Smooth muscle cell (in vitro differentiated cells): ENCODE measurements around the gene ATP10A. TPM values are rescaled to one million over a fixed set of nuclear protein-coding genes. Genes with fewer than 3 reads are reported as not detected.

ENCODE experiments used
- DNase-seq: peaks from one replicate; lab custom pipeline; 2025; ENCODE audit not compliant: unreplicated experiment; lab: John Stamatoyannopoulos, UW
- H2AFZ ChIP-seq: fragments of 200-600 bp; sonication (generic); 2 replicates; pipeline ENCODE4 v1.6.0; 2016; ENCODE audit warnings: antibody characterized with exemption, low read depth, mild to moderate bottlenecking
- H3F3A ChIP-seq: fragments of 200-600 bp; sonication (generic); 2 replicates; pipeline ENCODE4 v1.6.0; 2017; ENCODE audit warnings: antibody characterized with exemption, low read depth
- H3K27ac ChIP-seq: fragments of 200-600 bp; sonication (generic); 2 replicates; pipeline ENCODE4 v1.5.1; 2016; ENCODE audit warnings: low read depth, mild to moderate bottlenecking
- H3K27me3 ChIP-seq: fragments of 200-600 bp; sonication (generic); 2 replicates; pipeline ENCODE4 v1.6.1; 2016; ENCODE audit warnings: low read depth, mild to moderate bottlenecking
- H3K36me3 ChIP-seq: fragments of 200-600 bp; sonication (generic); 2 replicates; pipeline ENCODE4 v1.5.1; 2016; ENCODE audit warnings: low read depth
- H3K4me1 ChIP-seq: fragments of 200-600 bp; sonication (generic); 2 replicates; pipeline ENCODE4 v1.5.1; 2016; ENCODE audit warnings: low read depth
- H3K4me2 ChIP-seq: fragments of 200-600 bp; sonication (generic); 2 replicates; pipeline ENCODE4 v1.6.0; 2016; ENCODE audit warnings: mild to moderate bottlenecking
- H3K4me3 ChIP-seq: fragments of 200-600 bp; sonication (generic); 2 replicates; pipeline ENCODE4 v1.5.1; 2016; ENCODE audit warnings: mild to moderate bottlenecking
- H3K79me2 ChIP-seq: fragments of 200-600 bp; sonication (generic); 2 replicates; pipeline ENCODE4 v1.6.0; 2016; ENCODE audit warnings: low read depth, mild to moderate bottlenecking
- H3K9ac ChIP-seq: fragments of 200-600 bp; sonication (generic); 2 replicates; pipeline ENCODE4 v1.6.0; 2016; ENCODE audit warnings: low read depth
- H3K9me3 ChIP-seq: fragments of 200-600 bp; sonication (generic); replicated peaks from 2 replicates; pipeline ENCODE4 v1.5.1; 2016; ENCODE audit warnings: low read depth
- H4K20me1 ChIP-seq: fragments of 200-600 bp; sonication (generic); 2 replicates; pipeline ENCODE4 v1.6.0; 2016; ENCODE audit warnings: low read depth
- WGBS: methylation state at CpG from one replicate; pipeline ENCODE4 v1.1.7; 2016; ENCODE audit warnings: low lambda C conversion rate; 5-methylcytosine and 5-hydroxymethylcytosine counted together
- polyA plus RNA-seq: library from polyadenylated mRNA; unstranded; fragments of >200 nt; fragmentation: Nextera tagmentation; extraction: Ambion mirVana; gene quantifications from 2 replicates; pipeline ENCODE4 v1.2.1, GENCODE V29; 2016
- total RNA-seq: library from RNA; depleted of rRNA; stranded (reverse); fragments of >200 nt; gene quantifications from 2 replicates; pipeline ENCODE4 v1.2.3, GENCODE V29; 2014
- TF ChIP-seq, protein P1 (sequence below): fragments of 200-600 bp; sonication (generic); IDR thresholded peaks from 2 replicates; pipeline ENCODE4 v1.5.1; 2017; ENCODE audit warnings: borderline replicate concordance, mild to moderate bottlenecking, antibody characterized with exemption; ENCODE audit not compliant: insufficient read depth, poor library complexity, severe bottlenecking

Gene ATP10A
- total and polyA plus RNA-seq, 2 experiments from 2014 or later: 10.6 to 12.3 TPM

DNA sequence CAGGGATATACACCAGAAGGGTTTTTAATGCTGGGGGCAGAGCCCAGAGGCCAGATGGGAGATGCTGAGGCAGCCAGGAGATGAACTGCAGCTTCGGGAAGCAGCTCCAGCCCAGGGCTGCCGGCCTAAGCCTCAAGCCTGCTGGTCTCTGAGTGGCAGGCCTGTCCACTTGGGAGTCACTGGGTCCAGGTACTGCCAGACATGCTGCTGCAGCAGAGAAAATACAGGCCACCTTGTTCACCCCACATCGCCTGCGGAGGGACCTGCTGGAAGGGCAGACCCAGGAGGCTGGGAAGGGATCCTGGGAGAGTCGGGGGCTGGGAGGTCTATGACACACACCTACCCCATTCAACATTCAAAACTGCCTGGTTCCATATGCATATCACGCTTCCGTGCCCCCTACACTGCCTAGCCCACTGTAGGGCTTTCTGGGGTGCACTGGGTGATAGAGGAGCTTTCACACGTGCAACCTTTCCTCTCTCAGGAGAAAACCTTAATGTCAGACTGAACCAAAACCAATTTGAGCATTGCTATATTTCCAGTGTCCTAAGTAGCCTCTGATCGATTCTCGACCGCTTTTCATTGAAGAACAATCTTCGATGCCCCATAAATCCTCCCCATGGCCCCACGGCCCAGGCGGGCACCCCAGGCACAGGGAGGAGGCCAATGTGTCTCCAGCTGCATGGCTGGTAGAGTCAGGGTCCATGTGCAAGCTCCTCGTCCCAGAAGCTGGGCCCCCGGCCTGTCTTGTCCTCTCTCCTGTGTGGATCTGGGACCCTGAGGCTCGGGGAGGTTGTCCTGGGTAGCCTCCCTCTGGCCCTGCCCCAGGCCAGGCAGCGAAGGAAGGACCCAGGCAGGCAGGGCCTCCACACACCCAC is 147.4 kb downstream of the ATP10A start:
- WGBS: 92% methylated on average over 18 of the region's 18 CpGs
- Histone ChIP-seq H3K36me3 (no peaks in the 10 kb centered on the region), H3K4me3 (no peak overlapping the region), H3K4me2 (no peak overlapping the region), H3K9ac (no peak overlapping the region), H2AFZ (no peak overlapping the region), H3F3A (no peaks in the 10 kb centered on the region), H3K27ac (no peak overlapping the region), H4K20me1 (no peaks in the 10 kb centered on the region), H3K4me1 (no peaks in the 10 kb centered on the region), H3K9me3 (no peaks in the 10 kb centered on the region), H3K79me2 (no peaks in the 10 kb centered on the region), H3K27me3 (no peaks in the 10 kb centered on the region)
- no peak for DNase-seq
- TF ChIP-seq, protein P1, sequence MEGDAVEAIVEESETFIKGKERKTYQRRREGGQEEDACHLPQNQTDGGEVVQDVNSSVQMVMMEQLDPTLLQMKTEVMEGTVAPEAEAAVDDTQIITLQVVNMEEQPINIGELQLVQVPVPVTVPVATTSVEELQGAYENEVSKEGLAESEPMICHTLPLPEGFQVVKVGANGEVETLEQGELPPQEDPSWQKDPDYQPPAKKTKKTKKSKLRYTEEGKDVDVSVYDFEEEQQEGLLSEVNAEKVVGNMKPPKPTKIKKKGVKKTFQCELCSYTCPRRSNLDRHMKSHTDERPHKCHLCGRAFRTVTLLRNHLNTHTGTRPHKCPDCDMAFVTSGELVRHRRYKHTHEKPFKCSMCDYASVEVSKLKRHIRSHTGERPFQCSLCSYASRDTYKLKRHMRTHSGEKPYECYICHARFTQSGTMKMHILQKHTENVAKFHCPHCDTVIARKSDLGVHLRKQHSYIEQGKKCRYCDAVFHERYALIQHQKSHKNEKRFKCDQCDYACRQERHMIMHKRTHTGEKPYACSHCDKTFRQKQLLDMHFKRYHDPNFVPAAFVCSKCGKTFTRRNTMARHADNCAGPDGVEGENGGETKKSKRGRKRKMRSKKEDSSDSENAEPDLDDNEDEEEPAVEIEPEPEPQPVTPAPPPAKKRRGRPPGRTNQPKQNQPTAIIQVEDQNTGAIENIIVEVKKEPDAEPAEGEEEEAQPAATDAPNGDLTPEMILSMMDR: no peak

DNA sequence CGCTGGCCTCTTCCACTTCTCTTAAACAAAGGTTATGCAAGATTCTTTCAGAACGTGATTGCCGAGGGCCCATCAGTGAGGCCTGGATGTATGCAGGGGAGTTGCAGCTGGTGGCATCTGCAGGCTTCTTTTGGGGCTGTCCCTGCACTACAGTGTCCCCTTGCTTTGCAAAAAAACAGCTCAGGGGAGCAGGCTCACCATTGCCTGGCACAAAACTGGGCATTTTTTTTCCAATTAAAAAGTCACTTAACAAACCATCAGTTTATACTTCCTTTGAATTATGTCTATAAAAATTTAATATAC is 148.6 kb downstream of the ATP10A start:
- no peak overlapping the region for H3K27ac ChIP-seq
- 85% methylated on average over 3 of the region's 3 CpGs for WGBS
- no peaks in the 10 kb centered on the region for H3K36me3 ChIP-seq
- no peaks in the 10 kb centered on the region for H3K4me1 ChIP-seq
- no peaks in the 10 kb centered on the region for H3K9me3 ChIP-seq
- no peak overlapping the region for H2AFZ ChIP-seq
- no peak overlapping the region for H3K4me3 ChIP-seq
- TF ChIP-seq, protein P1: no peak
- no peaks in the 10 kb centered on the region for H4K20me1 ChIP-seq
- H3K79me2 ChIP-seq: no peaks in the 10 kb centered on the region
- no peak for DNase-seq
- no peak overlapping the region for H3K9ac ChIP-seq
- no peaks in the 10 kb centered on the region for H3K27me3 ChIP-seq
- H3K4me2 ChIP-seq: no peak overlapping the region
- H3F3A ChIP-seq: no peaks in the 10 kb centered on the region

DNA sequence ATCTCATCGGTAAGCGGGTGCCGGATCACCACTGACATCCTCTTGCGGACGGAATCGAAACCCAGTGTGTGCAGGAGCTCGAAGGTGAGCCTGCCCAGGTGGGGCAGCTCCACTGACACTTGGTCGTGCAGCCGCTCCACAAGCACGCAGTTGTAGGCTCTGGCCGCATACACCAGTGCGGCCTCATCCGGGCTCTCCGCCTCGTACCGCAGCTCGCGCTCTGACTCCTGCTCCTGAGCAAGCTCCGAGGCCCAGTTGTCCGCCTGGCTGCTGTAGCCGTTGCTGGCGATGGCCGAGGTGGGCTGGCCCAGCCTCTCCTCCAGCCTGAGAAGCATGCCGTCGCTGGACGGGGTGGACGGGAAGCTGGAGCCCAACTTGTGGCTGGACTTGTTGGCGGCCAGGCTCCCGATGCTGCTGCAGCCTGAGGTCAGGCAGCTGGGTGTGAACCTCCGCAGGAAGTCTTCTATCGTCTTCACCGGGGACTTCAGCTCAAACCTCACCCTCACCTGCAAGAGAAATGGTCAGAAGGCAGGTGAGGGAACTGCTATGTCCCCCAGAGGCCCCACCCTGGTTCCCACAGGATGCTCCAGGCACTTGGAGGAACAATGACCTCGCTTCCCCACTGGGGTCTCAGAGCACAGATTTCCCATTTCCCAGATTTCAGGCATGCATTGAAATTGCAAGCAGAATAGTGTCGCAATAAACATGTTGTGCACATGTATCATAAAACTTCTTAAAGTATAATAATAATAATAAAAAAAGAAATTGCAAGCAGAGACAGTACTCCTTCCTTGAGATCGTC is 149.2 kb downstream of the ATP10A start:
- TF ChIP-seq, protein P1: no peak
- Histone ChIP-seq H3K9me3 (no peaks in the 10 kb centered on the region), H3F3A (no peaks in the 10 kb centered on the region), H4K20me1 (no peaks in the 10 kb centered on the region), H3K36me3 (no peaks in the 10 kb centered on the region), H3K27ac (no peak overlapping the region), H3K9ac (no peak overlapping the region), H3K4me3 (no peak overlapping the region), H3K4me2 (no peak overlapping the region), H3K79me2 (no peaks in the 10 kb centered on the region), H3K27me3 (no peaks in the 10 kb centered on the region), H2AFZ (no peak overlapping the region), H3K4me1 (no peaks in the 10 kb centered on the region)
- DNase-seq: no peak
- WGBS: 97% methylated on average over 35 of the region's 35 CpGs
